GM15510 (cell line): ENCODE data around the gene PIGH.

ENCODE experiments used
- POLR2A ChIP-seq: IDR thresholded peaks from 3 replicates; pipeline ENCODE4 v1.6.1; 2011; ENCODE audit warnings: borderline replicate concordance; ENCODE audit not compliant: insufficient read length; ENCODE audit errors: extremely low read depth

Gene PIGH, protein sequence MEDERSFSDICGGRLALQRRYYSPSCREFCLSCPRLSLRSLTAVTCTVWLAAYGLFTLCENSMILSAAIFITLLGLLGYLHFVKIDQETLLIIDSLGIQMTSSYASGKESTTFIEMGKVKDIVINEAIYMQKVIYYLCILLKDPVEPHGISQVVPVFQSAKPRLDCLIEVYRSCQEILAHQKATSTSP

DNA sequence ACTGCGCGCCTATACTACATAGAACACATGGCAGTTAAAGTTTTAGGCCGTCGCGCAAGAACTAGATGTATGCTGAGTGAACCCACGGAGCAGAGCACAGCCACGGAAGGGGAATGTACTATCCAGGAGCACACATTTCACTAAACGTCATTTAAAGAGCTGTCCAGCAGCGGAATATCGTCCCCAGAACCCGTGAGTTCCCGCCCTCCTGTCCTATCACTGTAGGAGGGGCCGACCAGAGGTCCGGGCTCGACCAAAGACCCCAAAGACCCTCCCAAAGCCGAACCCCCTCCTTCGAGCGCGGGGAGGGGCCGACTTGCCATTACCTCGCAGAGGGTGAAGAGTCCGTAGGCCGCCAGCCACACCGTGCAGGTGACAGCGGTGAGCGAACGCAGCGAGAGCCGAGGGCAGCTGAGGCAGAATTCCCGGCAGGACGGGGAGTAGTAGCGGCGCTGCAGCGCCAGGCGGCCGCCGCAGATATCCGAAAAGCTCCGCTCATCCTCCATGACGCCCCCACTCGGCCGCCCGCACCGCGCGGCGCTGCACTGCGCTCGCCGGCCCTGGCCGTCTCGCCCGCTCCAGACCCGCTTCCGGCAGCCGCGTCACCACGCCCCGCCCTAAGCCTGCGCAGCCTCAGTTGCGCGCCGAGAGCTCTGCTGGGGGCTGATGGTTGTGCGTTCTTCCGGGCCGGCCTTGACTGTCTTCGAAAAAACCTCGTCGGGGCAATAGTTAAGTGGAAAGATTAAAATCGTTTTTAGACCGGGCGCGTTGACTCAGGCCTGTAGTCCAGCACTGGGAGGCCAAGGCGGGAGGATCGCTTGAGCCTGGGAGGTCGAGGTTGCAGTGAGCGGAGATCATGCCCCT lies at the start of gene PIGH:
TSS of gene PIGH (minus strand) at position 571 of the 864 bp plus-strand sequence. CDS start at position 506, 65 bp downstream.
- TF ChIP-seq POLR2A, result peak; percentile 75

DNA sequence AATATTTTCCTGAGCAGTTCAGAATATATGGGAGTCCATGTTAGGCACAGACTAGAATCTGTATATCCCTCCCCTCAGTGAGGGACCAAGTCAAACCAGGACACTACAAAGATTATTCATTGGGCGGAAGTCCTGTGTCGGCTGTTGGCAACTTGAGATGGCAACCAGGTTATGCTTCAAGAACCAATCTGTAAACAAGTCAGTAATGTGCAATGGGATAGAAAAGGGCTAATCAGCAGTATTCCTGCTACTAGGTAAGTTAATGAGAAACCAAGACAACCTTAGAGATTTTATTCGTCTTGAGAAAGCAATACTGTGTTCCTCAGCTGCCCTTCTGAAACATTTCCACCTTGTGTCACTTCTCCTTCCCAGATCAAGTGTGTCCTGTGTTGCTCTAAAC lies 46.1 kb upstream of the PIGH start:
- TF ChIP-seq POLR2A, result no peak

DNA sequence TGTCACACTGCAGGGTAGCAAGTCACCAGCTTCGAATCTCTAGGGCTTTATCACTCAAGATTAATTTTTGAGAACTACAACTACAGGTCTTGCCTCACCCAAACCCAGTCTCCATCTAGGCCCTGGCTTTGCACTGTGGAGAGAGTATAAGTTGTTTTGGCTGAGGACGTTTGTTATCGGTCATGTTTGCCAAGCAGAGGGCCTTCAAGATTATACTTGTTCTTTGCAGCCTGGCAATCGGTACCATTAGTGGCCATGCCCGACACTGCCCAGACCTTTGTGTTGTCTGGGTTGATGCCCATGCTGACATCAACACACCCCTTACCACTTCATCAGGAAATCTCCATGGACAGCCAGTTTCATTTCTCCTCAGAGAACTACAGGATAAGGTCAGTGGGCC lies 45.3 kb upstream of the PIGH start:
- no peak for TF ChIP-seq POLR2A

DNA sequence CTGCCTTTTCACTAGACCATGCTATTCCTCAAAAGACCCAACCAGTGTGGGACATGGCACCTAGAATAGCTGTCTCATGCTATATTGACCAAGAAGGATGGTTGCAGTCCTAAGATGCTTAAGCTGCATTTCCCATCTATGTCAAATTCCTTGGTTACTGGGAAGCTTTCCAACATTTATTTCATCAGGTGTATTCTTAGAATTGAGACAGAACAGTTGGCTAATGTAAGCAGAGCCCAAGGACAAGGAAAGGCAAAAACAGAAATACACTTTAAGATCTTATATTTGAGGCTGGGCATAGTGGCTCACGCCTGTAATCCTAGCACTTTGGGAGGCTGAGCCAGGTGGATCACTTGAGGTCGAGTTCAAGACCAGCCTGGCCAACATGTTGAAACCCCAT lies 44.4 kb upstream of the PIGH start:
- no peak for TF ChIP-seq POLR2A

DNA sequence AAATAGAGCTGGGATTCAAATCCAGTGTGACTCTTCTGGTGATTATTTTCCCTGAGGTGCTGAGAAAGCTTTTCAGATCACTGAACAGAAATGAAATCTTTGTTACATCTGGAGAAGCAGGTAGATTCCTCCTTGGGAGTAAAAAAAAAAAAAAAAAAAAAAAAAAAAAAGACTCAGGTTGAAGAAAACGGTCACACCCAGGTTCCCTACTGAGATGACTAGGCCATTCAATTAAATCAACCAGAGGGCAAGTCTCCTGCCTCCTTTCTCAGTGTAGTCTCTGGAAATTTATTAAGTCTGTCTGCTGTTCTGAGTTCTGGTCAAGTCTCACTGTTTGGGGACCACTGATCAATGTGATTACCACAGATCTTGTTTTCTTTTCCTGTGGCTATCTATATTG lies 43.6 kb upstream of the PIGH start:
- TF ChIP-seq POLR2A, result no peak

DNA sequence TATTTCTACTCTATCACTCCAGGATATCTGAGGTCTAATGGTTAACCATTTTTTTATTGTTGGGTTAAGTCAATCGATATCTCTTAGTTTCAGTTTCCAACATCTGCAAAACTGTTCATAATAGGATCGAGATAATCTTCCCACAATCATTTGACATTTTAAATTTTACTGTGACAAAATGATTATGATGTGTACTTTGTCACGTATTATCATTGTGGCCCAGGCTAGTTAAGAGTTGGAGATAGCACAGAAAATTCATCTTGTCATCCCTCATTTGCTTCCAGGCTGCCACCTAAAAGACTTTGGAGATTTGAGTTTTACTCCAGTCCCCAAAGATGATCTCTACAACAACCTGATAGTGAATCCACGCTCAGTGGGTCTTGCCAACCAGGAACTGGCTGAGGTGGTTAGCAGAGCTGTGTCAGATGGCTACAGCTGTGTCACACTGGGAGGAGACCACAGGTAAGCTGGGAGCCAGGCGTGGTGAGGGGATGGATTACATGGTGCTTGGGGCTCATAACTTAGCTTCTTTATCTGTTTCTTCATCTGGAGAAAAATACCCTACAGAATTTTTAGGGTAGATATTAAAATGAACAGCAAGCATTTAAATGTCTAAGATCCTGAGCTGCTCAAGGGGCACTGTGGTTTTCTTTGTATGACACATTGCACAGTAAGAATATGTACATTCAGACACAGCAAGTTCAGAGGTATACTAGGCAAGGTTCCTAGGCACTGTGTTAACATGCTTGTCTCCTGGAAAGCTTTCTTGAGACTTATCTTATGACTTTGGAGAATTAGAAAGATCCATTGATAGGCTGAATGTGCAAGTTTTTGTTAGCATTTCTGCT lies 42.1 kb upstream of the PIGH start:
- TF ChIP-seq POLR2A, result no peak

DNA sequence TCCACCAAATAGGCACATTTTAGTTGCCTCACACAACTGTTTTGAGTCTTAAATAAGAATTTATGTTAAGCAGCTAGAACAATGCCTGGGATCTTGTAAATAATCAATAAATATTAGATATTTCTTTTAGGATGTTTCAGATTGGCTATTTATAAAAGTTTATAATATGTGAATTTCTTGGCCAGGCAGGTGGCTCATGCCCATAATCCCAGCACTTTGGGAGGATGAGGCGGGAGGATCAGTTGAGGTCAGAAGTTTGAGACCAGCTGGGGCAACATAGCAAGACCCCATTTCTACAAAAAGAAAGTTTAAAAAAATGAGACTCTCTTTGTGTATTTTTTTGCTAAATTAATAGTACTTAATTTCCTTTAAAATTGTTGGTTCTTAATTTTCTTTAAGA lies 41.4 kb upstream of the PIGH start:
- no peak for TF ChIP-seq POLR2A

DNA sequence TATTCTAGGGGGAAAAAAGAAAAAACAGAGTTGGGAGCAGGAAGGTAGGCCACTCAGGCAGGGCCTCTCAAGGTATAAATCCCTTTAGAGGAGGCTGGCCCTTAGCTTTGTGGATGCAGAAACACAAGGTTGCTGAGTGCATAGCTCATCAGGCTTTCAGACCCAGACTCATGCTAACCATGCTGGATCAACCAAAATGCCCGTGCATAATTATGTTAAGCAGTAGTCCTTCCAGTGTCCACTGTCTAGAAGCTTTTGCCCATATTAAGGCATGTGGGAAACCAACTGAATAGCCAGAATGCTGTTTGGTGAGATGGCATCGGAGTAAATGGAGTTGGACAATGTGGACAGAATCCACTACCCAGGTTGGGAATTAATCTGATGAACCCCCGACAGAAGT lies 38.6 kb upstream of the PIGH start:
- TF ChIP-seq POLR2A, result no peak

DNA sequence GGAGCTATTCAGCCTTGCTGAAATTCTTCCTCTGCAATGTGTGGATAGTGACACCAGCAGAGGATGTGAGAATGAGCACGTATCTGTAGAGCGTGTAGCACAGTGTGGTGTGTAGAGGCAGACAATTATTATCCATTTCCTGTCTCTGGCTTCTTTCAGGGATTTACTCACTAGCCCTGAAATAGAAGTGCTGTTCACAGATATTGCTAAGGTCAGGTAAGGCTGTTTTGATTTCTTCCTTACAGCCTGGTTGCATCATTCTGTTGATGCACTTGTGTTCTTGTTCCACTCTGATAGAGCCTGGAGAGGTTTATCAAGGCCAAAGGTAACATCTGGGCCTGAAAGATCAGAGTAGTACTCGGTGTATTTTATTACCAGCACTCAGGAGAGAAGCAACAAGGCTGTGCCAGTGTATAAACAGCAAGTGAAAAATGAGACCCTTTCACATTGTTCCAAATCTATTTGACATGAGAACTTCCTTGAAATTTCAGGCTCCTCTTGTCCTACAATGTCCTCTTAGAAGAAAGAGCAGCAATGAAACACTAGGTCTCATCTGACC lies 36.4 kb upstream of the PIGH start:
- TF ChIP-seq POLR2A, result no peak

DNA sequence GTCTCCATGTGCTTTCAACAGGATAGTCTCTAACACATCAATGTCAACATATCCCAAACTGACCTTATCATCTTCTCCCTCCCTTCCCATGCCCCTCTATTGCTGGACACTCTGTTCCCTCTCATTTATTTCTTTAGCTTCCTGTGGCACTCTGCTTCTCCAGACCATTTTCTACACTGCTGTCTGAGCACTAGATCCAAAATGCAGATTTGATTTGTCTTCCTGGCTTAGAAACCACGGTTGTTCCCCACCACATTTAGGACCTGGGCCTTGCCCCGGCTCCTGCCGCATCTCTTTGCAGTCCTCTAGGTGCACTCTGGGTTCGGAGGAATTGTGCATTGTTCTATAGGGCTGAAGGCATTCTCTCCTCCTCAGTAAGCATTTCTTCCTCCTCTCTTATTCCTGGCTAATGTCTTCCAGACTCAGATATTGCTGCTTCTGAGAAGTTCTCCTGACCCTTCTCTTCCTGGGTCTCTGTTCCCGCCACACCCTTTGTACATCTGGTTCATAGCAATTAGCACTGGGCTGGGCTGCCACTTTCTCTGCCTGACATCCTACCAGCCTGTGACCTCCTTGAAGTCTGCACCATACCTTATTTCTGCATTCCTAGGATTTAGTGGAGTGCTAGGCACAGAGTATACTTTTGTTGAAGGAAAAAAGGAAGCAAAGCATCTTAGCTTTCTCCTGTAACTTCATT lies 33.5 kb upstream of the PIGH start:
- TF ChIP-seq POLR2A, result no peak

DNA sequence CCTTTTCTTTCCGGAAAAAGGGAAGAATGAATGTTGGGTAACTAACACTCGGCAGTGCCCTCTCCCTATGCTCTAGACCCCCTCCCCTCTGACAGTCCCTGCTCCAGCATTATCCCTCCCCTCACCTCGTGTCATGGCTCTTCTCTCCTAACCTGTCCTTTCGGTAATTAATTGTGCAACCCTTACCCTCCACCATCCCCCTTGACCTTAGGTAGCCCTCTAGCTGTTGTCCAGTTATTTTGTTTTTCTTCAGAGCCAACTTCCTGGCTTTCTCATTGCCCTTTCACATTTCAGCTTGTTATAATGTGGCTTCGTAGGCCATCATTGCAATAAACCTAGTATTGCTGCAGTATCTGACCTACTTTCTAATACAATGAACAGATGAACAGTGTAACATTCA lies 30.9 kb upstream of the PIGH start:
- TF ChIP-seq POLR2A, result no peak

DNA sequence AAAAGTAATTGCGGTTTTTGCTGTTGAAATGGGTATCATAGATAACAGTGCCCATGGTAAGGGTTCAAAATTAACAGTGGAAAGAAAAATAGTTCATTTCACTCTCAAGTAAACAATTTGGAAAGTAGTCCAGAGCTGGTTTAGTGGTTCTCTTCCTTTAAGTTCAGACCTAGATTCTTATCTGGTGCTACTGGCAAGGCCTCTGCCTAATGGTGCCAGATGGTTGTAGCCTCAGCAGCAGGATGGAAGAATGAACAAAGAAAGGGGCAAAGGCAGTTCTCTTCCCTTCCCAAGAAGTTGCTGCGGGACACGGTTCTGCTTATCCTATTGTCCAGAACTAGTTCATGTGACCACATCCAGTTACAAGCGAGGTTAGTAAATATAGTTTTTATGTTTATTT lies 30.1 kb upstream of the PIGH start:
- TF ChIP-seq POLR2A, result no peak

DNA sequence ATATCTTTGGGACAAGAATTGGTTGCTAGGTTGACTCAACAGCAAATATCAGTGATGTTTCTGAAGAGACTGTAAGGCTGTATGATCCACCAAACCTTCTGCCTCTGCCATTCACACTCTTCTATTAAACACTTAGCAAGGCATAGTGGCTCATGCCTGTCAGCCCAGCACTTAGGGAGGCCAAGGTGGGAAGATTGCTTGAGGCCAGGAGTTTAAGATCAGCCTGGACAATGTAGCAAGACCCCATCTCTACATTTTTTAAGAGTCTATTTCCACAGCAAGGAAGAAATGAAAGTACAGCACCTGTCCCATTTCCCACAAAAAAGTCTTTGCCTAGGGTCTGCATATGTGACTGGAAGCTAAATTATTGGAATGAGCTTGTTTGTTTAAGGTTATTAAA lies 27.5 kb upstream of the PIGH start:
- no peak for TF ChIP-seq POLR2A

DNA sequence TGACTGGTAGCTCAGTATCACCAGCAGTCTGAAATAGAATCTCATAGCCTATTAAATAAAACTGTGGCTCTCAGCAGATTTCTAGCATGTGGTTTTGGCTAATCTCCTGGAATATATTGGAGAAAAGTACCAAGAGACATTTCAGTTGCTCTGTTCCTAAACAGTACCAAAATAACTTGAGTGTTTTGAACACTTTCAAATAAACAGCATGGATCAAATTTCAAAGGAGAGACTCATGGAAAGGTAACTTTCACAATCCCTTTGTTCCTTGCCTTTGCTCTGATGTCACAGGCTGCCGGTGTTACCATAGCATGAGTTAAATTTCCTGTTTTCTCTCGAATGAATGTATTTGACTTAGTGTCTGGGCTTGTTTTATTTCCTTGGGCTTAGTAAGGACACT lies 23.0 kb upstream of the PIGH start:
- no peak for TF ChIP-seq POLR2A
